DOHH2 (cell line): ENCODE measurements around the gene DGKE.

Source experiments
- H3F3A ChIP-seq: fragments of 200-600 bp; sonication (generic), shearing (Covaris generic); 2 replicates; pipeline ENCODE4 v1.6.0; 2016; ENCODE audit warnings: antibody characterized with exemption, mild to moderate bottlenecking; ENCODE audit not compliant: control insufficient read depth, insufficient read depth
- H3K27ac ChIP-seq: fragments of 200-600 bp; sonication (generic); 2 replicates; pipeline ENCODE4 v1.5.1; 2014; ENCODE audit warnings: low read depth, mild to moderate bottlenecking, low read length, moderate library complexity
- H3K27me3 ChIP-seq: fragments of 200-600 bp; sonication (generic); 2 replicates; pipeline ENCODE4 v1.6.1; 2014; ENCODE audit warnings: mild to moderate bottlenecking, low read length, mixed read lengths; ENCODE audit not compliant: control insufficient read depth
- H3K36me3 ChIP-seq: fragments of 200-600 bp; sonication (generic); 2 replicates; pipeline ENCODE4 v1.6.1; 2014; ENCODE audit warnings: mild to moderate bottlenecking, low read length, moderate library complexity, mixed read lengths; ENCODE audit not compliant: control insufficient read depth
- H3K4me1 ChIP-seq: fragments of 200-600 bp; sonication (generic); 2 replicates; pipeline ENCODE4 v1.6.1; 2014; ENCODE audit warnings: mild to moderate bottlenecking, low read length, mixed read lengths; ENCODE audit not compliant: control insufficient read depth
- H3K4me2 ChIP-seq: fragments of 200-600 bp; sonication (generic); 2 replicates; pipeline ENCODE4 v1.6.0; 2014; ENCODE audit warnings: mild to moderate bottlenecking, low read length, moderate library complexity
- H3K4me3 ChIP-seq: fragments of 200-600 bp; sonication (generic); 2 replicates; pipeline ENCODE4 v1.5.1; 2014; ENCODE audit warnings: mild to moderate bottlenecking, low read length, mixed read lengths
- H3K79me2 ChIP-seq: fragments of 200-600 bp; sonication (generic); 2 replicates; pipeline ENCODE4 v1.6.1; 2014; ENCODE audit warnings: mild to moderate bottlenecking, low read length, mixed read lengths; ENCODE audit not compliant: control insufficient read depth
- H3K9me2 ChIP-seq: fragments of 200-600 bp; sonication (generic); replicated peaks from 2 replicates; pipeline ENCODE4 v1.6.1; 2014; ENCODE audit warnings: mild to moderate bottlenecking, low read length, mixed read lengths; ENCODE audit not compliant: control insufficient read depth
- H3K9me3 ChIP-seq: fragments of 200-600 bp; sonication (generic); 2 replicates; pipeline ENCODE4 v1.6.1; 2014; ENCODE audit warnings: antibody characterized with exemption, low read length, mixed read lengths; ENCODE audit not compliant: control insufficient read depth, insufficient read depth
- H4K20me1 ChIP-seq: fragments of 200-600 bp; sonication (generic); 2 replicates; pipeline ENCODE4 v1.6.0; 2014; ENCODE audit warnings: low read depth, mild to moderate bottlenecking, antibody characterized with exemption, low read length, moderate library complexity; ENCODE audit not compliant: control insufficient read depth, insufficient read depth
- EZH2phosphoT487 ChIP-seq: fragments of 200-600 bp; sonication (generic); IDR thresholded peaks from 2 replicates; pipeline ENCODE4 v1.6.1; 2017; ENCODE audit warnings: borderline replicate concordance, mild to moderate bottlenecking, antibody characterized with exemption, low read length, moderate library complexity, mixed read lengths
- TF ChIP-seq, protein P1 (sequence below): fragments of 200-600 bp; sonication (generic); IDR thresholded peaks from one replicate; pipeline ENCODE4 v1.5.1; 2014; ENCODE audit warnings: antibody characterized with exemption, mild to moderate bottlenecking, low read depth, low read length; ENCODE audit not compliant: poor library complexity, severe bottlenecking

The DGKE gene

DNA sequence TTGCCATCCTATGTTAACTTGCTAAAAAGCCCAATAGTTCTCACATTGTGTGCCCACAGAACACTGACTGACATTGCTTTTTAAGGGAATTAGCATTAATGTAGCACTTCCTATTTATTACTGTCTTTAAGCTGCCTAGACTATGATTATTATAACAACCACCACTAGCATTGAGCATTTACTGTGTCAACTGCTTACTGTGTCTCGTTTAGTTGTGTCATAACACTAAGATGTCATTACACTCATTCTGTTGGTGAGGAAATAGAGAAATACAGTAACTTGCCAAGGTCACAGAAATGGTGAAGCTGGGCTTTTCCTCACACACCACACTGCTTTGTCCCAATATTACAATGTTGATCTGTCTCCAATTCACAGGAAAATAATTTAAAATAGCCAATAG lies 49.7 kb downstream of the DGKE start:
- Histone ChIP-seq H3K4me2 (no peak overlapping the region), H4K20me1 (peaks cover under 1% of the 10 kb centered on the region; the same call in 1 of the 2 replicates), H3F3A (0 out of 2 replicates have a peak, but pooled peaks cover 6% of the 10 kb centered on the region), H3K79me2 (no peaks in the 10 kb centered on the region), H3K4me3 (no peak overlapping the region), H3K9me2 (no peaks in the 10 kb centered on the region), H3K36me3 (peaks cover 14% of the 10 kb centered on the region), H3K27ac (no peak overlapping the region), H3K9me3 (no peaks in the 10 kb centered on the region; the same call in 1 of the 2 replicates), H3K4me1 (peaks cover 15% of the 10 kb centered on the region), H3K27me3 (no peaks in the 10 kb centered on the region)
- TF ChIP-seq, protein P1, sequence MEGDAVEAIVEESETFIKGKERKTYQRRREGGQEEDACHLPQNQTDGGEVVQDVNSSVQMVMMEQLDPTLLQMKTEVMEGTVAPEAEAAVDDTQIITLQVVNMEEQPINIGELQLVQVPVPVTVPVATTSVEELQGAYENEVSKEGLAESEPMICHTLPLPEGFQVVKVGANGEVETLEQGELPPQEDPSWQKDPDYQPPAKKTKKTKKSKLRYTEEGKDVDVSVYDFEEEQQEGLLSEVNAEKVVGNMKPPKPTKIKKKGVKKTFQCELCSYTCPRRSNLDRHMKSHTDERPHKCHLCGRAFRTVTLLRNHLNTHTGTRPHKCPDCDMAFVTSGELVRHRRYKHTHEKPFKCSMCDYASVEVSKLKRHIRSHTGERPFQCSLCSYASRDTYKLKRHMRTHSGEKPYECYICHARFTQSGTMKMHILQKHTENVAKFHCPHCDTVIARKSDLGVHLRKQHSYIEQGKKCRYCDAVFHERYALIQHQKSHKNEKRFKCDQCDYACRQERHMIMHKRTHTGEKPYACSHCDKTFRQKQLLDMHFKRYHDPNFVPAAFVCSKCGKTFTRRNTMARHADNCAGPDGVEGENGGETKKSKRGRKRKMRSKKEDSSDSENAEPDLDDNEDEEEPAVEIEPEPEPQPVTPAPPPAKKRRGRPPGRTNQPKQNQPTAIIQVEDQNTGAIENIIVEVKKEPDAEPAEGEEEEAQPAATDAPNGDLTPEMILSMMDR = no peak
- TF ChIP-seq EZH2phosphoT487 = no peak

DNA sequence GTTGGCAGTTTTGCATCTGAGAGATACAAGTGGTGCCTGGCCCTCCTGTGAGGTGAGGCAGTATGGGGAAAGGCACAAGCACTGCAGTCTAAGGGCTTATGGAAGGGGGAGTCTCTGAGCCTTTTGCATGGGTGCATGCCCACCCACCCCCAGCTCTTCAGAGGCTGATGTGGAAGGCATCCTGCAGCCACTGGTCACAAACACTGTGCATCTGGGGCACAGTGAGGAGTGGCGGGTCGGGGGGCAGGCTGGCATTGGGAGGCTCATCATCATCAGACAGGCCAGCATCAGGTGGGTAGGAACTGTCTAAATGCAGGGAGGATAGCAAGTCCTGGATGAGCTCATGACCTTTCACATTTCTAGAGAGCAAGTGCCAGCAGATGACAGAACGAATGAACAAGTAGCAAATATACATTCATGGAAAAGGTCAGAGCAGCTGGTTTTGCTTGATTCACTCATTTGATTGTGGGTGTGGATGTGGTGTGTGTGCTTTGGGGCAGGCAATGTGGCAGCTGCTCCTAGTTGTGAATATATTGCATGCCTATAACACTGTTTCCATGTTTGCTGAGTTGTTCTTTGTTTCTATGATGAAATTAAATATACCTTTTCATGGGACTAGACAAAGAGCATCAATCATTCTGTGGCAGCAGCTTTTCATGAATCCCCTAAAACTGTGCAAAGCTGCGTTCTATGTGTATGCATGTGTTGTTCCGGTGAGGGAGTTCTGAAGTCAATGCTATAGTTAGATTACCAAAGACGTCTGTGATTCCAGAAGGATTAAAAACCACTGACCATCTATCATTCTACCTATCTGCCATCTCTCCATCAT lies 50.7 kb downstream of the DGKE start:
- peaks cover 25% of the 10 kb centered on the region for H3K36me3 ChIP-seq
- H3K4me1 ChIP-seq = peaks cover 11% of the 10 kb centered on the region
- no peaks in the 10 kb centered on the region; the same call in 1 of the 2 replicates for H3K9me3 ChIP-seq

DNA sequence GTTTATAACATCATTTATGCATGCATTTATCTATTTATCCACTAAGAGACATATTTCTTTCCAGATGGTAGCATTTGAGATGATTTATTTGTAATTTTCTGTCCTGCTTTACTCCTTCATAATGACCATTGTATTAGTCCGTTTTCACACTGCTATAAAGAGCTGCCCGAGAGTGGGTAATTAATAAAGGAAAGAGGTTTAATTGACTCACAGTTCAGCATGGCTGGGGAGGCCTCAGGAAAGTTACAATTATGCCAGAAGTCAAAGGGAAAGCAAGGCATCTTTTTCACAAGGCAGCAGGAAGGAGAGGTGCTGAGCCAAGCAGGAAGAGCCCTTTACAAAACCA lies 51.3 kb downstream of the DGKE start:
- Histone ChIP-seq H3K36me3 (peaks cover 31% of the 10 kb centered on the region), H3K4me2 (no peak overlapping the region)
- TF ChIP-seq, protein P1 = no peak
- TF ChIP-seq EZH2phosphoT487 = no peak

More for the DNA sequence above, 50.7 kb downstream of the DGKE start:
- Histone ChIP-seq H3K27ac (no peak overlapping the region), H3F3A (0 out of 2 replicates have a peak, but pooled peaks cover 6% of the 10 kb centered on the region), H3K4me2 (no peak overlapping the region), H3K79me2 (no peaks in the 10 kb centered on the region), H3K4me3 (no peak overlapping the region), H4K20me1 (peaks cover 2% of the 10 kb centered on the region; the same call in 1 of the 2 replicates), H3K27me3 (no peaks in the 10 kb centered on the region), H3K9me2 (no peaks in the 10 kb centered on the region)
- TF ChIP-seq, protein P1 = no peak
- TF ChIP-seq EZH2phosphoT487 = no peak

More for the DNA sequence above, 51.3 kb downstream of the DGKE start:
- no peaks in the 10 kb centered on the region for H3K9me2 ChIP-seq
- no peaks in the 10 kb centered on the region for H3K27me3 ChIP-seq
- H3K4me3 ChIP-seq = no peak overlapping the region
- peaks cover 5% of the 10 kb centered on the region for H3K4me1 ChIP-seq
- H3K9me3 ChIP-seq = no peaks in the 10 kb centered on the region; the same call in 1 of the 2 replicates
- H3K79me2 ChIP-seq = no peaks in the 10 kb centered on the region
- no peak overlapping the region for H3K27ac ChIP-seq
- H4K20me1 ChIP-seq = peaks cover 2% of the 10 kb centered on the region; the same call in 1 of the 2 replicates
- 0 out of 2 replicates have a peak, but pooled peaks cover 6% of the 10 kb centered on the region for H3F3A ChIP-seq
